Measurements from ENCODE around the gene CDKN2D. TPM values are rescaled to one million over a fixed set of nuclear protein-coding genes. Genes with fewer than 3 reads are reported as not detected.

The CDKN2D gene
- total and polyA plus RNA-seq, 10 of the 15 experiments (the other 5 are each of a cell fraction or from before 2014, with no cell fraction given), result 0.53 to 17.2 (median 6.7) TPM

DNA sequence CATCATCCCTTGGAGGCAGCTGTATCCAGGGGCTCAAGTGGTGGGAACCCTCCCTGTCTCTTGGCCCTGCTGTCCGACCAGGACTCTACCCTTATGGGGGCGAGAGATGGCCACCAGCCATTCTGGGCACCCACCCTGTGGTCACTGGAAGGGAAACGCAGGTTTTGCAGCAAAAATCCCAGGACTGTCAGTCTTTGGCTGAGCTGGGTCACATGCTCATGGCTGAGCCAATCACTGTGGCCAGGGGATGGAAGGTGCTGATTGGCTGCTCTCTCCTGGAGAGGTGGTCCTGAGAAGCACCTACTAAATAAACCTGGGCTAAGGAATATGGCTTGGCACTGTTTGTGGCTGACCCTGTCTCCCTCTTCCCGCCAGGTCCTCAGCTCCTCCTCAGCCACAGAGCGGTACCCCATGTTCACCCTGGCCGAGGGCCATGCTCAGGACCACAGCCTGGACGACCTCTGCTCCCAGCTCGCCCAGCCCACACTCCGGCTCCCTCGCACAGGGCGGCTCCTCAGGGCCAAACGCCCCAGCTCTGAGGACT, 16.2 kb downstream of the CDKN2D start:
- 93% methylated on average over 12 of the region's 12 CpGs for WGBS (ENCODE audit: insufficient coverage, insufficient replicate concordance, low lambda C conversion rate, missing lambda C conversion rate)
- ChIA-PET POLR2A (interaction anchor here (0.6 to 1.6 kb wide), 3 partner anchors 10 to 374 kb away, joined by 4 to 5 read pairs (median 4); no protein-coding TSS in a partner anchor), RAD21 (ENCODE audit: unreplicated experiment) (interaction anchor here (1.3 to 2.0 kb wide), 3 partner anchors 10 to 15 kb away, joined by 4 to 5 read pairs (median 5); no protein-coding TSS in a partner anchor), SMC1A (ENCODE audit: uncharacterized antibody, unreplicated experiment) (interaction anchor here (0.6 to 1.1 kb wide), 4 partner anchors 28 to 106 kb away, joined by 3 to 5 read pairs (median 4); no protein-coding TSS in a partner anchor), CTCF (interaction anchor here (0.6 to 2.1 kb wide), 8 partner anchors 11 to 43 kb away, joined by 3 to 6 read pairs (median 4); partner anchors contain the start of gene KRI1)
- DNase-seq (ENCODE audit: low read depth, low spot score) (no peak), FAIRE-seq (peak; percentile 54), ATAC-seq (peak; percentile 31; the same call in 2 of the 3 replicates)
- no TSS peak for BruUV-seq (replicated peaks)
- H2AFZ ChIP-seq (ENCODE audit: control insufficient read depth, low read depth, low read length), result no peak overlapping the region
- H3K4me2 ChIP-seq (ENCODE audit: control insufficient read depth, insufficient read depth), result peak overlapping the region; percentile 38; the same call in 1 of the 2 replicates
- no peaks in the 10 kb centered on the region for H3K27me3 ChIP-seq (replicated peaks in 1 of 2; ENCODE audit: control insufficient read depth in 2 of 2, insufficient read depth in 2 of 2, low read length in 1 of 2)
- intact Hi-C loops (cut with micrococcal nuclease; ENCODE audit: unreplicated experiment), result no loop called here
- H3K36me3 ChIP-seq (ENCODE audit: control insufficient read depth in 2 of 2, insufficient read depth in 2 of 2, low read length in 1 of 2), result peaks cover 26% of the 10 kb centered on the region in 2 experiments
- H3K4me3 ChIP-seq, result no peak overlapping the region
- H3K9me3 ChIP-seq (replicated peaks; ENCODE audit: control insufficient read depth, insufficient read depth, low read length), result no peaks in the 10 kb centered on the region; the same call in 2 of the 3 replicates
- no peak overlapping the region for H3K9ac ChIP-seq (ENCODE audit: control insufficient read depth, insufficient read depth, low read length)
- in situ Hi-C loops (cut with MboI), result no loop called here
- peak overlapping the region; percentile 65; the same call in 1 of the 2 replicates for H3K27ac ChIP-seq (ENCODE audit: control insufficient read depth, insufficient read depth)
- no peaks in the 10 kb centered on the region for H4K20me1 ChIP-seq (ENCODE audit: control insufficient read depth, insufficient read depth)
- H3K4me1 ChIP-seq (ENCODE audit: control insufficient read depth, insufficient read depth, low read length), result peaks cover 46% of the 10 kb centered on the region
- no peaks in the 10 kb centered on the region; the same call in 1 of the 2 replicates for H3K79me2 ChIP-seq (ENCODE audit: control insufficient read depth, insufficient read depth, low read length)
- TF ChIP-seq ZBED1 (IDR thresholded peaks at IDR 0.05; ENCODE audit: borderline replicate concordance) (no peak), RUNX3 (IDR thresholded peaks at IDR 0.05; ENCODE audit: low read length) (no peak), NR2F1 (conservative IDR thresholded peaks at IDR 0.05) (no peak), TCF12 (IDR thresholded peaks at IDR 0.05; ENCODE audit: low read depth, low read length) (no peak), STAT3 (IDR thresholded peaks at IDR 0.05; ENCODE audit: low read depth, low read length) (no peak), ZSCAN29 (IDR thresholded peaks at IDR 0.05) (no peak), RB1 (IDR thresholded peaks at IDR 0.05; ENCODE audit: borderline replicate concordance) (no peak), SREBF1 (IDR thresholded peaks at IDR 0.05; ENCODE audit: low read length) (no peak), ZZZ3 (IDR thresholded peaks at IDR 0.05; ENCODE audit: control insufficient read depth, insufficient read length, low read depth) (no peak), POLR2A (IDR thresholded peaks at IDR 0.05; ENCODE audit: low read depth, low read length) (peak; percentile 57), MYC (IDR thresholded peaks at IDR 0.05; ENCODE audit: insufficient read depth, insufficient read length, insufficient replicate concordance, low read length, severe bottlenecking) (no peak), BMI1 (IDR thresholded peaks at IDR 0.05; ENCODE audit: borderline replicate concordance) (no peak), MTA3 (IDR thresholded peaks at IDR 0.05; ENCODE audit: borderline replicate concordance, low read length) (no peak), KAT2A (conservative IDR thresholded peaks at IDR 0.05; ENCODE audit: control insufficient read depth, low read depth, low read length) (no peak), USF2 (IDR thresholded peaks at IDR 0.05; ENCODE audit: borderline replicate concordance, low read depth, low read length) (peak; percentile 9; the same call in 1 of the 2 replicates), SP1 (IDR thresholded peaks at IDR 0.05; ENCODE audit: low read depth, low read length) (no peak)
- TF ChIP-seq, protein P1, sequence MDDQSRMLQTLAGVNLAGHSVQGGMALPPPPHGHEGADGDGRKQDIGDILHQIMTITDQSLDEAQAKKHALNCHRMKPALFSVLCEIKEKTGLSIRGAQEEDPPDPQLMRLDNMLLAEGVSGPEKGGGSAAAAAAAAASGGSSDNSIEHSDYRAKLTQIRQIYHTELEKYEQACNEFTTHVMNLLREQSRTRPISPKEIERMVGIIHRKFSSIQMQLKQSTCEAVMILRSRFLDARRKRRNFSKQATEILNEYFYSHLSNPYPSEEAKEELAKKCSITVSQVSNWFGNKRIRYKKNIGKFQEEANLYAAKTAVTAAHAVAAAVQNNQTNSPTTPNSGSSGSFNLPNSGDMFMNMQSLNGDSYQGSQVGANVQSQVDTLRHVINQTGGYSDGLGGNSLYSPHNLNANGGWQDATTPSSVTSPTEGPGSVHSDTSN (IDR thresholded peaks at IDR 0.05; ENCODE audit: insufficient replicate concordance, low read depth, low read length), result no peak
- TF ChIP-seq, protein P2, sequence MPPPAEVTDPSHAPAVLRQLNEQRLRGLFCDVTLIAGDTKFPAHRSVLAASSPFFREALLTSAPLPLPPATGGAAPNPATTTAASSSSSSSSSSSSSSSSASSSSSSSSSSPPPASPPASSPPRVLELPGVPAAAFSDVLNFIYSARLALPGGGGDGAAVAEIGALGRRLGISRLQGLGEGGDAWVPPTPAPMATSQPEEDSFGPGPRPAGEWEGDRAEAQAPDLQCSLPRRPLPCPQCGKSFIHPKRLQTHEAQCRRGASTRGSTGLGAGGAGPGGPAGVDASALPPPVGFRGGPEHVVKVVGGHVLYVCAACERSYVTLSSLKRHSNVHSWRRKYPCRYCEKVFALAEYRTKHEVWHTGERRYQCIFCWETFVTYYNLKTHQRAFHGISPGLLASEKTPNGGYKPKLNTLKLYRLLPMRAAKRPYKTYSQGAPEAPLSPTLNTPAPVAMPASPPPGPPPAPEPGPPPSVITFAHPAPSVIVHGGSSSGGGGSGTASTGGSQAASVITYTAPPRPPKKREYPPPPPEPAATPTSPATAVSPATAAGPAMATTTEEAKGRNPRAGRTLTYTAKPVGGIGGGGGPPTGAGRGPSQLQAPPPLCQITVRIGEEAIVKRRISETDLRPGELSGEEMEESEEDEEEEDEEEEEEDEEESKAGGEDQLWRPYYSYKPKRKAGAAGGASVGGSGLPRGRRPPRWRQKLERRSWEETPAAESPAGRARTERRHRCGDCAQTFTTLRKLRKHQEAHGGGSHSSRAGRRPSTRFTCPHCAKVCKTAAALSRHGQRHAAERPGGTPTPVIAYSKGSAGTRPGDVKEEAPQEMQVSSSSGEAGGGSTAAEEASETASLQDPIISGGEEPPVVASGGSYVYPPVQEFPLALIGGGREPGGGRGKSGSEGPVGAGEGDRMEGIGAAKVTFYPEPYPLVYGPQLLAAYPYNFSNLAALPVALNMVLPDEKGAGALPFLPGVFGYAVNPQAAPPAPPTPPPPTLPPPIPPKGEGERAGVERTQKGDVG (CRISPR knock-in tag; IDR thresholded peaks at IDR 0.05), result no peak
- TF ChIP-seq, protein P3, sequence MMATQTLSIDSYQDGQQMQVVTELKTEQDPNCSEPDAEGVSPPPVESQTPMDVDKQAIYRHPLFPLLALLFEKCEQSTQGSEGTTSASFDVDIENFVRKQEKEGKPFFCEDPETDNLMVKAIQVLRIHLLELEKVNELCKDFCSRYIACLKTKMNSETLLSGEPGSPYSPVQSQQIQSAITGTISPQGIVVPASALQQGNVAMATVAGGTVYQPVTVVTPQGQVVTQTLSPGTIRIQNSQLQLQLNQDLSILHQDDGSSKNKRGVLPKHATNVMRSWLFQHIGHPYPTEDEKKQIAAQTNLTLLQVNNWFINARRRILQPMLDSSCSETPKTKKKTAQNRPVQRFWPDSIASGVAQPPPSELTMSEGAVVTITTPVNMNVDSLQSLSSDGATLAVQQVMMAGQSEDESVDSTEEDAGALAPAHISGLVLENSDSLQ (IDR thresholded peaks at IDR 0.05), result peak; percentile 35; the same call in 1 of the 2 replicates

Measured in GM12878 (cell line).